HepG2 (cell line): ENCODE results near the gene SHTN1. TPM values are rescaled to one million over a fixed set of nuclear protein-coding genes. Genes with fewer than 3 reads are reported as not detected.

Experiments
- ATAC-seq: fragments of 200-7000 bp; cut with Tn5 transposase; 3 replicates; pipeline ENCODE4 v1.9.1; 2020; ENCODE audit warnings: mild to moderate bottlenecking, moderate library complexity
- BruUV-seq: library from RNA; stranded (reverse); fragments of 400-500 nt; replicated peaks from 2 replicates; lab custom pipeline; 2021; lab: Mats Ljungman, UMichigan
- CTCF ChIA-PET: fragments of 300-600 bp; formaldehyde crosslinking; extraction: SDS; loops from one replicate; lab custom pipeline; 2021; ENCODE audit warnings: low total read pairs, inconsistent platforms, low intra/inter-chr PET ratio; lab: Yijun Ruan, JAX
- POLR2A ChIA-PET: fragments of 350-600 bp; sonication (Branson Sonifier 250); formaldehyde crosslinking; loops from one replicate; lab custom pipeline; 2020; ENCODE audit warnings: antibody characterized with exemption, inconsistent platforms; lab: Yijun Ruan, JAX
- DNase-seq: peaks from one replicate; pipeline ENCODE4 v3.0.0-alpha.2; 2015; ENCODE audit warnings: low spot score
- FAIRE-seq: peaks from 3 replicates; lab custom pipeline; 2011; peaks lifted over from hg19 to GRCh38; lab: Jason Lieb, UNC
- H2AFZ ChIP-seq: one replicate; pipeline ENCODE4 v1.6.1; 2011; ENCODE audit warnings: low read length, inconsistent platforms
- H3K27ac ChIP-seq: fragments of 300-600 bp; 3 replicates; pipeline ENCODE4 v1.8.0; 2011; ENCODE audit warnings: mixed run types, mild to moderate bottlenecking, mixed read lengths, low read length, inconsistent platforms; ENCODE audit not compliant: insufficient read depth; ENCODE audit errors: extremely low read length
- H3K27me3 ChIP-seq, 2 experiments: fragments of 200-600 bp in 1 of 2; 2 replicates in 1 of 2; 3 replicates in 1 of 2; pipeline versions ENCODE4 v1.6.0 to v1.8.0; 2011; ENCODE audit warnings: low read length in 2 of 2, mild to moderate bottlenecking in 2 of 2, moderate library complexity in 2 of 2, inconsistent platforms in 1 of 2; ENCODE audit not compliant: insufficient read depth in 2 of 2, control insufficient read depth in 1 of 2
- H3K36me3 ChIP-seq, 2 experiments: fragments of 200-600 bp in 1 of 2; replicated peaks in 1 of 2; 2 replicates in 1 of 2; 3 replicates in 1 of 2; pipeline versions ENCODE4 v1.5.1 to v1.8.0; 2011; ENCODE audit warnings: low read length in 2 of 2, inconsistent platforms in 1 of 2; ENCODE audit not compliant: insufficient read depth in 2 of 2, control insufficient read depth in 1 of 2
- H3K4me1 ChIP-seq: 2 replicates; pipeline ENCODE4 v1.5.1; 2012; ENCODE audit warnings: low read length, inconsistent platforms; ENCODE audit not compliant: insufficient read depth
- H3K4me2 ChIP-seq: 2 replicates; pipeline ENCODE4 v1.6.0; 2011; ENCODE audit warnings: low read depth, low read length, inconsistent platforms
- H3K4me3 ChIP-seq, 3 experiments: fragments of 200-600 bp in 1 of 3; sonication (generic), shearing (Covaris generic) in 1 of 3; replicated peaks in 1 of 3; 2 replicates each; pipeline ENCODE4 v1.5.1; 2011 to 2016; ENCODE audit warnings: low read length in 3 of 3, inconsistent platforms in 2 of 3, low read depth in 2 of 3, mild to moderate bottlenecking in 2 of 3, control low read depth in 1 of 3, mixed read lengths in 1 of 3; ENCODE audit not compliant: insufficient read depth in 1 of 3
- H3K79me2 ChIP-seq: one replicate; pipeline ENCODE4 v1.6.1; 2011; ENCODE audit warnings: low read length, inconsistent platforms; ENCODE audit not compliant: insufficient read depth
- H3K9ac ChIP-seq: 2 replicates; pipeline ENCODE4 v1.6.0; 2011; ENCODE audit warnings: mild to moderate bottlenecking, low read depth, low read length, inconsistent platforms; ENCODE audit not compliant: insufficient read depth
- H3K9me3 ChIP-seq: 2 replicates; pipeline ENCODE4 v1.5.1; 2012; ENCODE audit warnings: mild to moderate bottlenecking, low read length
- H4K20me1 ChIP-seq: 2 replicates; pipeline ENCODE4 v1.6.0; 2011; ENCODE audit warnings: inconsistent platforms, mild to moderate bottlenecking, low read length, moderate library complexity; ENCODE audit not compliant: insufficient read depth
- CTCF ChIP-seq: sonication (generic); formaldehyde crosslinking; IDR thresholded peaks from 2 replicates; pipeline ENCODE4 v1.5.0; 2020; ENCODE audit warnings: mild to moderate bottlenecking, missing genetic modification reagents, moderate library complexity
- ELF3 ChIP-seq: IDR thresholded peaks from 2 replicates; pipeline ENCODE4 v1.6.1; 2016; ENCODE audit warnings: missing genetic modification reagents, missing compliant biosample characterization
- HDAC2 ChIP-seq: sonication (generic); formaldehyde crosslinking; IDR thresholded peaks from 2 replicates; pipeline ENCODE4 v1.4.0; 2020; ENCODE audit warnings: missing genetic modification reagents
- HOXD1 ChIP-seq: sonication (generic); formaldehyde crosslinking; IDR thresholded peaks from 2 replicates; pipeline ENCODE4 v1.5.0; 2020; ENCODE audit warnings: missing genetic modification reagents
- ZEB1 ChIP-seq: IDR thresholded peaks from 2 replicates; pipeline ENCODE4 v1.6.1; 2012; ENCODE audit warnings: mild to moderate bottlenecking, low read depth, inconsistent platforms; ENCODE audit not compliant: insufficient replicate concordance
- ZNF10 ChIP-seq: sonication (generic); formaldehyde crosslinking; IDR thresholded peaks from 2 replicates; pipeline ENCODE4 v1.4.0; 2020; ENCODE audit warnings: mild to moderate bottlenecking, low read depth, missing genetic modification reagents, borderline replicate concordance
- ZNF569 ChIP-seq: sonication (generic); formaldehyde crosslinking; IDR thresholded peaks from 2 replicates; pipeline ENCODE4 v1.5.0; 2020; ENCODE audit warnings: mild to moderate bottlenecking, missing genetic modification reagents, moderate library complexity, borderline replicate concordance
- ZNF777 ChIP-seq: sonication (generic); formaldehyde crosslinking; IDR thresholded peaks from 2 replicates; pipeline ENCODE4 v1.4.0; 2020; ENCODE audit warnings: missing genetic modification reagents
- ZSCAN21 ChIP-seq: sonication (generic); formaldehyde crosslinking; IDR thresholded peaks from 2 replicates; pipeline ENCODE4 v1.8.0; 2022; ENCODE audit warnings: mild to moderate bottlenecking, missing genetic modification reagents, moderate library complexity, borderline replicate concordance
- WGBS: methylation state at CpG from one replicate; pipeline ENCODE4 v1.1.6; 2017; ENCODE audit warnings: low lambda C conversion rate; 5-methylcytosine and 5-hydroxymethylcytosine counted together
- in situ Hi-C: cut with HindIII; loops from 2 replicates; pipeline ENCODE4 v1.10.0; 2017; ENCODE audit warnings: low pct_unique_long_range_greater_than_20kb; ENCODE audit not compliant: extremely low pct_ligation_motif_present
- intact Hi-C: fragments of 100-400 bp; cut with micrococcal nuclease; formaldehyde crosslinking; loops from one replicate; pipeline ENCODE4 v1.10.0; 2022; ENCODE audit not compliant: unreplicated experiment
- polyA plus RNA-seq, 8 experiments: library from polyadenylated mRNA; depleted of rRNA in 3 of 8; stranded (reverse) in 7 of 8; unstranded in 1 of 8; fragments of >200 nt; fragmentation: Illumina TruSeq in 4 of 8; extraction: Trizol in 4 of 8; gene quantifications; 2 replicates each; pipeline versions ENCODE4 v1.2.1 to v1.2.3, GENCODE V29; 2011 to 2016; ENCODE audit warnings: low read depth in 4 of 8, missing spikeins in 1 of 8, mixed read lengths in 1 of 8; ENCODE audit not compliant: insufficient read depth in 1 of 8
- total RNA-seq, 5 experiments: library from RNA; depleted of rRNA; stranded (reverse); fragments of >200 nt; fragmentation: Illumina TruSeq; extraction: Trizol; gene quantifications; 2 replicates each; pipeline ENCODE4 v1.2.3, GENCODE V29; 2016; ENCODE audit warnings: low read depth in 1 of 5

The SHTN1 gene
- total and polyA plus RNA-seq, 2 of the 13 experiments (the other 11 are each of a cell fraction or from before 2014, with no cell fraction given): 11.3 to 15.6 TPM

- no peak overlapping the region for H3K9ac ChIP-seq
- H3K4me2 ChIP-seq: no peak overlapping the region
- no peak overlapping the region for H2AFZ ChIP-seq
- H3K27me3 ChIP-seq: no peaks in the 10 kb centered on the region
- H3K79me2 ChIP-seq: no peaks in the 10 kb centered on the region
- no TSS peak for BruUV-seq
- DNase-seq: no peak
- no peaks in the 10 kb centered on the region for H3K4me1 ChIP-seq
- no peak for ATAC-seq
- in situ Hi-C loops (no loop called here), intact Hi-C loops (no loop called here)
- TF ChIP-seq CTCF: no peak
- no peak for TF ChIP-seq ZNF777 (CRISPR knock-in tag)
- no peak for TF ChIP-seq ZSCAN21 (CRISPR knock-in tag)
- no peak for TF ChIP-seq ELF3
- no peak for TF ChIP-seq HDAC2 (CRISPR knock-in tag)
- TF ChIP-seq ZNF569 (CRISPR knock-in tag): no peak
- TF ChIP-seq HOXD1: no peak
- no peak for TF ChIP-seq ZEB1
- TF ChIP-seq ZNF10 (CRISPR knock-in tag): no peak
- 100% methylated on average over 1 of the region's 1 CpG for WGBS
- H3K36me3 ChIP-seq: peaks cover 9 to 42% of the 10 kb centered on the region in 2 experiments
- no peaks in the 10 kb centered on the region for H3K9me3 ChIP-seq
- POLR2A ChIA-PET: no interaction called here
- no peak overlapping the region for H3K27ac ChIP-seq
- no peak for FAIRE-seq
- CTCF ChIA-PET: no interaction called here
- H4K20me1 ChIP-seq: no peaks in the 10 kb centered on the region
- H3K4me3 ChIP-seq: no peak overlapping the region
Observed at GRCh38 chr10:116913695-116914094, 91.3 kb downstream of the SHTN1 start.
